H1 (cell line): Measurements from ENCODE around the gene B3GNT2. TPM values are rescaled to one million over a fixed set of nuclear protein-coding genes. Genes with fewer than 3 reads are reported as not detected.

ENCODE experiments used
- BACH1 ChIP-seq: IDR thresholded peaks from 2 replicates; pipeline ENCODE4 v1.6.1; 2012; ENCODE audit warnings: low read length, improper control_type of control experiment
- RNF2 ChIP-seq: fragments of 200-900, 300-1000 bp; sonication (generic); IDR thresholded peaks from 2 replicates; pipeline ENCODE4 v1.7.1; 2016; ENCODE audit warnings: borderline replicate concordance, low read depth, mild to moderate bottlenecking, antibody characterized with exemption, low read length; ENCODE audit not compliant: poor library complexity, severe bottlenecking; ENCODE audit errors: missing control alignments
- SRF ChIP-seq: IDR thresholded peaks from 2 replicates; pipeline ENCODE4 v1.6.1; 2011; ENCODE audit warnings: mild to moderate bottlenecking, low read depth, low read length, moderate library complexity
- TAF7 ChIP-seq: optimal IDR thresholded peaks from 2 replicates; pipeline ENCODE3; 2011; ENCODE audit warnings: low read depth, mild to moderate bottlenecking, inconsistent platforms, low read length, moderate library complexity, borderline replicate concordance
- polyA plus RNA-seq, 7 experiments: library from polyadenylated mRNA; depleted of rRNA in 3 of 7; stranded (reverse) in 5 of 7; unstranded in 2 of 7; fragments of >200 nt in 5 of 7; fragments of 200-250 nt in 2 of 7; gene quantifications; 1 replicate in 5 of 7; 2 replicates in 1 of 7; 4 replicates in 1 of 7; pipeline versions ENCODE4 v1.2.1 to v1.2.3, GENCODE V29; 2011 to 2013; ENCODE audit warnings: missing spikeins in 2 of 7, mixed read lengths in 2 of 7
- total RNA-seq: library from RNA; stranded (reverse); fragmentation: NEBNext Ultra II Directional; extraction: Animal tissue kit (Norgen Biotek cat#: 25700); gene quantifications from 2 replicates; pipeline ENCODE4 v1.2.1, GENCODE V29; 2021

B3GNT2 gene
- total and polyA plus RNA-seq, 2 of the 8 experiments (the other 6 are each of a cell fraction or from before 2014, with no cell fraction given): 20.1 to 40.8 TPM

DNA sequence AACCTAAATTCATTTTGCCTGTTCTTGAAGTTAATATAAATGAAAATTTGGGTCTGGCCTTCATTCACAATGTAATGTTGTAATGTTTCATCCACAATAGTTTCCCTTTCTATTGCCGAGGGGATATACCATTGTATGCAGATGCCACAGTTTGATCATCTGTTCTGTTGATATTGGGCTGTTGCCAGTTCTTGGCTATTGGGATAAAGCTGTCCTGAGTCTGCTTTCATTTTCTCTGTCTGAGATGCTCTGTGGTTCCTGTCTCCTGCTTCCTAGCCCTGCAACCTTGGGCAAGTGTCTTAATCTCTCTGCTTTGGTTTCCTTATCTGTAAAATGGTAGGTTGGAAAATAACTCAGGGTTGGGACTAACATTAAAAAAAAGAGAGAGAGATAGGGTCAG is 25.2 kb downstream of the B3GNT2 start (continued):
- TF ChIP-seq SRF: no peak
- TF ChIP-seq BACH1: no peak
- TF ChIP-seq TAF7: no peak
- TF ChIP-seq RNF2: no peak
- TF ChIP-seq, all 59 proteins: peak for 0
